Measurements from ENCODE around the gene NUBP1. TPM values are rescaled to one million over a fixed set of nuclear protein-coding genes. Genes with fewer than 3 reads are reported as not detected.

The NUBP1 gene
- total RNA-seq, 1 experiment from 2014 or later: 28.9 TPM

- Histone ChIP-seq H3K9me2 (ENCODE audit: insufficient read depth) (no peaks in the 10 kb centered on the region), H3K27ac (no peak overlapping the region), H3K36me3 (ENCODE audit: low read depth) (no peaks in the 10 kb centered on the region), H3K4me1 (replicated peaks; ENCODE audit: insufficient read depth) (no peaks in the 10 kb centered on the region), H3F3A (ENCODE audit: insufficient read depth, low read depth) (no peaks in the 10 kb centered on the region), H2AFZ (no peak overlapping the region), H4K20me1 (ENCODE audit: insufficient read depth) (no peaks in the 10 kb centered on the region), H3K4me3 (no peak overlapping the region), H3K79me2 (ENCODE audit: low read depth) (no peaks in the 10 kb centered on the region), H3K4me2 (no peak overlapping the region), H3K9me3 (ENCODE audit: insufficient read depth, low read depth) (no peaks in the 10 kb centered on the region), H3K27me3 (ENCODE audit: insufficient read depth, low read depth) (no peaks in the 10 kb centered on the region)
- TF ChIP-seq, protein P1, sequence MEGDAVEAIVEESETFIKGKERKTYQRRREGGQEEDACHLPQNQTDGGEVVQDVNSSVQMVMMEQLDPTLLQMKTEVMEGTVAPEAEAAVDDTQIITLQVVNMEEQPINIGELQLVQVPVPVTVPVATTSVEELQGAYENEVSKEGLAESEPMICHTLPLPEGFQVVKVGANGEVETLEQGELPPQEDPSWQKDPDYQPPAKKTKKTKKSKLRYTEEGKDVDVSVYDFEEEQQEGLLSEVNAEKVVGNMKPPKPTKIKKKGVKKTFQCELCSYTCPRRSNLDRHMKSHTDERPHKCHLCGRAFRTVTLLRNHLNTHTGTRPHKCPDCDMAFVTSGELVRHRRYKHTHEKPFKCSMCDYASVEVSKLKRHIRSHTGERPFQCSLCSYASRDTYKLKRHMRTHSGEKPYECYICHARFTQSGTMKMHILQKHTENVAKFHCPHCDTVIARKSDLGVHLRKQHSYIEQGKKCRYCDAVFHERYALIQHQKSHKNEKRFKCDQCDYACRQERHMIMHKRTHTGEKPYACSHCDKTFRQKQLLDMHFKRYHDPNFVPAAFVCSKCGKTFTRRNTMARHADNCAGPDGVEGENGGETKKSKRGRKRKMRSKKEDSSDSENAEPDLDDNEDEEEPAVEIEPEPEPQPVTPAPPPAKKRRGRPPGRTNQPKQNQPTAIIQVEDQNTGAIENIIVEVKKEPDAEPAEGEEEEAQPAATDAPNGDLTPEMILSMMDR (conservative IDR thresholded peaks at IDR 0.05): no peak
- TF ChIP-seq EZH2 (IDR thresholded peaks at IDR 0.05; ENCODE audit: low read depth): no peak
- no peak for DNase-seq
- ChIA-PET POLR2A (ENCODE audit: unreplicated experiment) (no interaction called here), CTCF (no interaction called here)
- intact Hi-C loops (cut with micrococcal nuclease; ENCODE audit: unreplicated experiment): no loop called here
- no TSS peak for BruUV-seq (replicated peaks)
Measured at GRCh38 chr16:10762336-10763016, 18.8 kb downstream of the NUBP1 start.

GRCh38 chr16:10763456-10763855 lies 19.8 kb downstream of the NUBP1 start:
- CTCF ChIA-PET: no interaction called here
- Histone ChIP-seq H3K9me3 (ENCODE audit: insufficient read depth, low read depth) (no peaks in the 10 kb centered on the region), H3K79me2 (ENCODE audit: low read depth) (no peaks in the 10 kb centered on the region), H3K27ac (no peak overlapping the region), H3K9me2 (ENCODE audit: insufficient read depth) (no peaks in the 10 kb centered on the region), H4K20me1 (ENCODE audit: insufficient read depth) (no peaks in the 10 kb centered on the region), H3K27me3 (ENCODE audit: insufficient read depth, low read depth) (no peaks in the 10 kb centered on the region), H3K36me3 (ENCODE audit: low read depth) (no peaks in the 10 kb centered on the region), H2AFZ (no peak overlapping the region), H3K4me1 (replicated peaks; ENCODE audit: insufficient read depth) (no peaks in the 10 kb centered on the region), H3K4me3 (no peak overlapping the region), H3F3A (ENCODE audit: insufficient read depth, low read depth) (no peaks in the 10 kb centered on the region), H3K4me2 (no peak overlapping the region)
- TF ChIP-seq EZH2 (IDR thresholded peaks at IDR 0.05; ENCODE audit: low read depth): no peak
- TF ChIP-seq, protein P1 (conservative IDR thresholded peaks at IDR 0.05): no peak
- intact Hi-C loops (cut with micrococcal nuclease; ENCODE audit: unreplicated experiment): no loop called here
- POLR2A ChIA-PET (ENCODE audit: unreplicated experiment): no interaction called here
- no peak for DNase-seq
- no TSS peak for BruUV-seq (replicated peaks)

DNA sequence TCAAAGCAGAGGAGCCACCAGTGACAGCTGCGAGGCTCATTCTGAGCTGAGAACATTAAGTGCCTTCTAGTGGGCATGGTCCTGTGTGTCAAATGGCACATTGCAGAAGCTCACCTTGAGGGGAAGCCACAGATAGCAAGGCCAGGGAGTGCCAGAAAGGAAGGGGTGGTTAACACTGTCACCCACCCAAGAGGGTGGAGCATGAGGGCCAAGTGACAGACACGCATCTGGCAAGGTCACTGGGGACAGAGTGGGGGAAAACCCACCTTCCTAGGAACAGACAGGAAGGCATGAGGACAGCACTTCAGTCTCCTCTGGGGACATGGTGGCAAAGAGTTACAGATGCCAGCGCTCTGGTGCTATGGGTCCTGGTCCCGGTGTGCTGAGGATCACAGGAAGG lies 22.1 kb downstream of the NUBP1 start:
- DNase-seq: no peak
- H3K4me2 ChIP-seq: no peak overlapping the region
- CTCF ChIA-PET: no interaction called here
- H3K9me3 ChIP-seq (ENCODE audit: insufficient read depth, low read depth): no peaks in the 10 kb centered on the region
- H3F3A ChIP-seq (ENCODE audit: insufficient read depth, low read depth): no peaks in the 10 kb centered on the region
- H3K4me1 ChIP-seq (replicated peaks; ENCODE audit: insufficient read depth): no peaks in the 10 kb centered on the region
- H3K27me3 ChIP-seq (ENCODE audit: insufficient read depth, low read depth): no peaks in the 10 kb centered on the region
- BruUV-seq (replicated peaks): no TSS peak
- no peak overlapping the region for H2AFZ ChIP-seq
- no peak overlapping the region for H3K27ac ChIP-seq
- intact Hi-C loops (cut with micrococcal nuclease; ENCODE audit: unreplicated experiment): no loop called here
- H4K20me1 ChIP-seq (ENCODE audit: insufficient read depth): no peaks in the 10 kb centered on the region
- no peaks in the 10 kb centered on the region for H3K79me2 ChIP-seq (ENCODE audit: low read depth)
- POLR2A ChIA-PET (ENCODE audit: unreplicated experiment): interaction anchor here (0.7 to 0.8 kb wide), 2 partner anchors 29 to 150 kb away, joined by 4 to 8 read pairs; no protein-coding TSS in a partner anchor
- TF ChIP-seq, protein P1 (conservative IDR thresholded peaks at IDR 0.05): no peak
- no peak for TF ChIP-seq EZH2 (IDR thresholded peaks at IDR 0.05; ENCODE audit: low read depth)
- no peaks in the 10 kb centered on the region for H3K36me3 ChIP-seq (ENCODE audit: low read depth)
- H3K4me3 ChIP-seq: no peak overlapping the region
- H3K9me2 ChIP-seq (ENCODE audit: insufficient read depth): no peaks in the 10 kb centered on the region
